Measurements from ENCODE around the gene COL17A1.

Gene COL17A1

DNA sequence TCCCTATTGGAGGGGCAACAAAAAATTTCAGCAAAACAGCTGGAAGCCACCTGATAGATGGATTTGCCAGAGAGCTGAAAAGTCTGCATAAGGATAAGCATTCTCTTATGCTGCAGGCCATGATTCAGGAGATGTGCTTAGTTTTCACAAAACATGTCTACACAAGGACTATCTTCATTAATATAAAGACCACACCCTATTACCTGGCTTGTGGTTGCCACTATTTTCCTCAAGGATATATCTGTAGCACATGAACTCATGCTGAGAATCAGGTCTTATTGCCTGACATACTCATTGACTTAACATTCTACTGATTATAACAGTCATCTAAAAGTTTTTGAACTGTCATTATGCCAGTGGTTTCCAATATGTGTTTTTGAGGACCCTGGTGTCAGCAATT is 7.1 kb upstream of the COL17A1 start:
- DNase-seq: no peak

DNA sequence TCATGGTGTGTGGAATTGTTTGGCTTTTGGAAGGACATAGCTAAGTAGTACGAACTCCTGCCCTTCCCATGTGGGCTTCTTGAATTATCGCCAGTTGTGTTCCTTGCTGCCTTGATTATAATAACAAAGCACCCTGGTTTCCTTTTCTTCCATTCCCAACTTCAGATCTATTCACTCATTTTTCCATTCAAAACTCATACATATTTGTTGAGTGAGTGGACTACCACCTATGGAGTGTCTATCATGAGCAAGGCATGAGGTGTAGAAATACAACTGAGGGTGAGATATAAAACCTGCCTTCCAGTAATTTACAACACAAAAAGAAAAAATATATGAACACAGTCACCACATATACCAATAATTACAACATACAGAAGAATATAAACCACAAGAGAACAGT is 4.9 kb upstream of the COL17A1 start:
- DNase-seq: no peak

GRCh38 chr10:104089621-104090020 is 3.9 kb upstream of the COL17A1 start:
- DNase-seq: no peak

DNA sequence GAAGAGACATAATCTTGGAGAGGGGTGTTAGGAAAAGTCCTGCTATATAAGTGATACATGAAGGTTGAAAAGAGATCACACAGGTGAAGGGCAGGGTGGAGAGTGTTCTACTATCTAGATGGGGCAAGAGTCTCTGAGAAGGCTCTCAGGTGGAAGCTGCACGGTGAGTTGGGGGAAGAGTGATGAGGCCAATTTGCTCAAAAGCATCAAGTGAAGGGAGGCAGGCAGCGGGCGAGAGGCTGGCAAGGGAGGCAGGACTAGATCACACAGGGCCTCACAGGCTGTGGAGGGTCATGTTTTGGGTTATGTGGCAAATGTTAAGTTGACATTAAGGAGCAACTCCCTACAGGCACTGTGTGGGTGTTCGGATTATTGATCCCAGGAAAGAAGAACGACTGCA is 2.6 kb upstream of the COL17A1 start:
- DNase-seq: no peak

- DNase-seq: no peak
Observed at GRCh38 chr10:104084482-104085142, 1.1 kb downstream of the COL17A1 start.

GRCh38 chr10:104081998-104082397 is 3.7 kb downstream of the COL17A1 start:
- no peak for DNase-seq

DNA sequence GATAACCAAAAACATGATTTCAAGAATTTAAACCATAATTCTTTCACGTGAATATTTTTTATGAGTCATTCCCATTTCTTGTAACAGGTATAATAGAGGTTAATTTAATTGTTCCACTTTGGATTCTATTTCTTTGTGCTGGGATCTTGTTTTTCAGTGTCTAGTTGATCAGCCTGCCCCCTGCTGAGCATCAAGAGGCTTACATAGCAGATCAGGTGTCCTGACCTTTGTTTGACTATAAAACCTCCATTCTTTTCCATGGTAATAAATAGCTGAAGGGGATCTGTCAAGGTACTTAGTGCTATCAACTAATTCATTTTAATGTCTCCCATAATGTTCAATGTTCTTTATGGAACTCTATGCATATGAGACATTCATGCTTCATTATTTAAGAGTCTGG is 4.9 kb downstream of the COL17A1 start:
- no peak for DNase-seq

GRCh38 chr10:104077663-104078151 is 8.0 kb downstream of the COL17A1 start:
- no peak for DNase-seq

DNA sequence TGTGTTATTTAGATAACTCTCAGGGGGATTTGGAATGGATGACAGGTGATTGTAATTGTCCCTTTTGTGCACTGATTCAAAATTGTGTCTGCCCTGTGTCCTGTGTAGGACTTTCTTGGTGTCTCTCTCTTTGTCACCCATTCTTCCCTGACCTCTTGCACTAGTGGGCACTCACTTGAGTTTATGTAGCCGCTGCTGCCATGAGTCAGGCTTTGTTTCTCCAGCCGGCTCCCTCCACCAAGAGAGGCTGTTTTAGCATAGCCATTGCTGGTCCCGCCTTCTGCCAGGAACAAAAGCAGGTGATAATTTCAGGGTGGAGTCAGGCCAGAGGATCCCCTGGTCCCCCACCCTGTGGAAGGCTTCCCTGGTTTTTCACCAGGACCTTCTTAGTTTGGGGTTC is 8.4 kb downstream of the COL17A1 start:
- no peak for DNase-seq

DNA sequence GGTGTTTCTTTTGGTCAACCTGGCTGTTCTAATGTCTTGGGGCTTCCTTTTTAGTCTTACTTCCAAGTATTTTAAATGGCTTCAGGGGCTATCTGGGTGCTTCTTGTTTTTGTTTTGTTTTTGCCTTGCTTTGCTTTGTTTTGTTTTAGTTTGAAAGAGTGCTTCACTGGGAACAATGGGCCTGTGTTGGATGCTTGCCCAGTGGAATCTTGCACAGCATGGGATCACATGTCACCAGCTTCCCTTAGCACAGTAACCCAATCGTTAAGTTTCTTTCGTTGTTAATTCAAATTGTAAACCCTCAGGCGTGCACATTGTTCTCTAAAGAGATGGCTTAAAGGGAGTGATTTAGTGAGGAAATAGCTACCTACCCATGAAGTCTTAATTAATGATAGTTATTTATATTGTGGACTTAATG is 8.9 kb downstream of the COL17A1 start:
- DNase-seq: no peak

DNA sequence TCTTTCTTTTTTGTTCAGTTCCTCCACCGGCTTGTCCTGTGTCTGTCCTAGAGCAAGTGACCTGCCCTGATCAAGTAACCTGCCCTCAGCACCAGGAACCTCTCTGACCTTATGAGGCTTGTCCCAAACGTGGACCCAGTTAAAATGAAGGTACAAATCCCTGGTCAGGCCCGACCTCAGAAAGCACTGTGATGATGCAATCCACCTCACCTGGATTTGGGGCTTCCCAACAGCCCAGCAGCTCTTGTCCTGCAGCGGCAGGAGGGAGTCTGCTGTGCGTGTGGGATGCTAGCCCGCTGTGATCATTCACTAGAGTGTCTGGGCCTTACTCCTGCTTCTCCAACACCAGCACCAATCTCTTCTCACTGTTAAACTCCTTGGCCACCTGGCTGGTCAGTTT is 11.2 kb downstream of the COL17A1 start:
- DNase-seq: no peak

GRCh38 chr10:104072786-104073185 is 12.9 kb downstream of the COL17A1 start:
- no peak for DNase-seq

- DNase-seq: peak; percentile 87
Observed at GRCh38 chr10:104069613-104070012, 16.1 kb downstream of the COL17A1 start.

DNA sequence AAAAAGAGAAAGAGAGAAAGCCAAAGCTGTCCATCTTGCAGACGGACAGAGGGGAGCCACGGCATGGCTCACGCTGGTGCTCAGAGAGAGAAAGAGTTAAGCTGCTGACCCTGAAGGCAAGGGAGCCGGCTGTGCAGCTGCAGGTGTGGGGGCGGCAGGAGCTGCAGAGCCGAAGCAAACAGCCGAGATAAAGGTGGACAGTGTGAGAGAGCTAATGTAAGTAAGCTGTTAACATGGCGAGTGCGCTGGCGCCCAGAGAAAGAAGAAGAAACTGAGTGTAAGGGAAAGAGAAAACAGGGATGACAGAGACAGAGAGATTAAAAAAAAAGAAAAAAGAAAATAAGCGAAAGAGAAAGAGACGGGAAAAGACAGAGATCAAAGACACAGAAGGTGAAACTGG is 18.2 kb downstream of the COL17A1 start:
- DNase-seq: no peak

DNA sequence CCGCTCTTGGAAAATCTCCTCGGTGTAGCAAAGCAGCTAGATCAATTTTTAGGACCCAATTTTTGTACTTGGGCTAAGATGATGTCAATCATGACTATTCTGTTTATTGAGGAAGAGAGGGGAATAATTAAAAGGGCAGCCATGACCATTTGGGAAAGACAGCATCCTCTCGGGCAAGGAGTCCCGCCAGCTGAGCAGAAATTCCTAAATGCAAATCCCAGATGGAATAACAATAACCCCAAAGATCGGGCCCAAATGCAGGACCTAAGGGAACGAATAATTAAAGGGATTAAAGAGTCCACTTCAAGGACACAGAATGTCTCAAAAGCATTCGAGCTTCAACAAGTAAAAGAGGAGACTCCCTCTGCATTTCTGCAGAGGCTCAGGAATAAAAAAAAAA is 18.7 kb downstream of the COL17A1 start:
- DNase-seq: no peak

DNA sequence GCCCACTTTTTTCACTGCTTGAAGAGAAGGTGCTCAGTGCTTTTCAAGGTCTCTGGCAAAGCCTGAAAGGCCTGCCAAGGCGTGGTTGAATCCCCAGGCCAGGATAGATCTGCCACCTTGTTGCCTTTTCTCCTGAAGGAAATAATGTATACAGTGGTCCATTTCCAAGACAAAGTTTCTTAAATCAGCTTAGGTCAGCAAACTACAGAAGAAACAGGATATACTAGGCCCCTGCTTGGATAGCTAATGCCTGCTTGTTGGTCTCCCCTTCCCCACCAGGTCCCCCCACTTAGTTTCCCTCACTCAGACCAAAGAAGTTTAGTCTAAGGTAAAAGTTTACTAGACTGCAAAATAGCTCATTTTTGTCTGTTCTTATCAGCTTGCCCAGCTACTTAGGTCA is 19.9 kb downstream of the COL17A1 start:
- DNase-seq: no peak

DNA sequence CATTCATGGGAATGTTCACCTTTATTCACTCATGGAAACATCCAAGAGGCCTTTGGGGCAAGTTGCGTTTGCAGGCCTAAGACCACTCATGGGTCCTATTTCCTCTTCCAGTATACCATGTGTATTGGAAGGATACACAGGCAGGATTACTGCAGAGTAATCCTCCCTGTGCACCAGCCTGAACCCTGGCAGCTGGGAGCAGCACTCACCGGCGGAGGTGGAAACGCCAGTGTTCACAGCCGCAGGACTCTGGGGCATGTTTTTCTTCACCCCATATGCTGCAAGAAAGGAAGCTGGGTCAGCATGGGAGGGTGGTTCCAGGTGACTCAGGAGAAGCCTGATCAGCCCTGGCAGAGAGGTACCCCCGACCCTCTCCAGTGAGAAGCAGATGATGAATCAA is 24.5 kb downstream of the COL17A1 start:
- no peak for DNase-seq

- DNase-seq: no peak
Observed at GRCh38 chr10:104059364-104059763, 26.3 kb downstream of the COL17A1 start.

DNA sequence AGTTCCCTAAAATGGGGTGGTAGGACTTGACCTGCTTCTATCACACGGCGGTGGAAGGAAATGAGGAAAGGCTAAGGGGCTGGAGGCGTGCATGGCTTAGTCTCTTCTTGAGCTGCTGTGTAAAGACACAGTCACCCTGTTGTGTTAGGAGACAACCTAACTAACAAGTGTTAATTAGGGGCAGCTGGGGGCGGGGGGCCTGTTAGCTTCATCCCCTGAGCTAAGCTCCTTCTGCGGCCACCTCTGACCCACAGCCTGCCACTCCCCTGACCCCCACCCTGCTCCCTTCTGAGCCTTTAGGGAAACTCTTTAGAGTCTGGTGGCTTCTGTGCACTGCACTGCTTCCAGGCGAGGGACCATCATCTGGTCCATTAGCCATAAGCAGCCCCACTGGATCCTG is 28.0 kb downstream of the COL17A1 start:
- no peak for DNase-seq

- no peak for DNase-seq
Observed at GRCh38 chr10:104056619-104057273, 28.9 kb downstream of the COL17A1 start.

- DNase-seq: no peak
Observed at GRCh38 chr10:104054430-104054829, 31.2 kb downstream of the COL17A1 start.

GRCh38 chr10:104053201-104053600 is 32.5 kb downstream of the COL17A1 start:
- DNase-seq: no peak

DNA sequence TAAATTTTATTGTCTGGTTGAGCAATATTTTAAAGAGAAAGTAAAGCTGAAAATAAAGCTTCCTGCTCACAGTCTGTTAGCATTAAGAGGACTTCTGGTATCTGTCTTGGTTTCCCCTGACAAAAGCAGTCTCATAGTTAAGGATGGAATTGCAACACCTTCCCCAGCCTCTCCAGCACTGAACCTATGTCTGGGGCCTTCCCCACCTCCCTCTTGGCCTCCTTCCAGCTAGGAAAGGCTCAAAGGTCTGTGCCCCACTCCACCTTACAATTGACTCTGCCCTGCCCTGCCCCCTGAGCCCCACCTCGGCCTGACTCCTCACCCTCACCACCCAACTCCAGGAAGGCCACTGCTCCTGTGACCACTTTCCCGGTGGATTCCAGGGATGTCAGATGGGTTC is 33.2 kb downstream of the COL17A1 start:
- no peak for DNase-seq

DNA sequence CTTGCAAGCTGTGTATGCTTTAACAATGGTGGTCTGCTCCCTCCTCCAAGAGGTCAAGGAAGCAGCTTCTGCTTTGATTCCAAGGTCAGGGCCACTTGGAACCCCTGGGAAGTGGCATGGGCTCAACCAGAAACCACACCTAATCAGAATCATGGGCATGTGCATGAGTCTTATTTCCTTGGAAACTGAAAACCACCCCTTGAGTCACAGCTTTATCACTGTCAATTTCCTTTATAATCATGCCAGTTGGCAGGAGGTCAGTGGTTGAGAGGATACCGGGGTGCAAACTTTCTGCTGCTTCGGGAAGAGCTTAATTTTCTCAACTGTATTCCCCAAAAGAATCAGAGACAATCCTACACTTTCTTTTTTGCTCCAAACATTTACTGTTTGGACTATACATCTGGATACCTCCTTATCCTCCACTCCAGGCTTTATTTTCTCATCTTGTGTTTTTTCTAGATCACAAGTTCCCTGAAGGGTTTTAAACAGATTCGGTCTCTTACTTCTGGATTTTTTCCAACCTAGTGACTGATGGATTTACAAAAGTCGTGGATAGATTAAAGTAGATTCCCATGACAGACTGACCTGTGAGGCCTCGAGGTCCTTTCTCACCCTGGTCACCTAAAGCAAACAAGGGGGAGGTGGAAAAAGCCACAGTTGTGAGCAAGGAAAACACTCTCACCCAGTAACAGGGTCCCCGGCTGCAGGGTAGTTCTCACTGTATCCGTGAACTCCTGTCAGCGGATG is 36.0 kb downstream of the COL17A1 start:
- no peak for DNase-seq

All from NCI-H524 treated with DMSO at 0.1 percent for 48 hours (cell line).